GM12865 (cell line): Measurements from ENCODE around the gene TEC.
A peak's percentile ranks its signal among the peaks of the same experiment; 100 is the strongest.

Source experiments
- DNase-seq: peaks from one replicate; pipeline ENCODE4 v3.0.0; 2010; ENCODE audit warnings: low read depth
- H3K4me3 ChIP-seq: 2 replicates; pipeline ENCODE4 v1.5.1; 2011; ENCODE audit warnings: mild to moderate bottlenecking, low read depth, low read length, control low read depth
- TF ChIP-seq, protein P1 (sequence below): IDR thresholded peaks from 2 replicates; pipeline ENCODE4 v1.5.1; 2011; ENCODE audit warnings: low read length, control low read depth, low read depth, inconsistent platforms; ENCODE audit not compliant: insufficient read depth; ENCODE audit errors: missing control alignments

The TEC gene

DNA sequence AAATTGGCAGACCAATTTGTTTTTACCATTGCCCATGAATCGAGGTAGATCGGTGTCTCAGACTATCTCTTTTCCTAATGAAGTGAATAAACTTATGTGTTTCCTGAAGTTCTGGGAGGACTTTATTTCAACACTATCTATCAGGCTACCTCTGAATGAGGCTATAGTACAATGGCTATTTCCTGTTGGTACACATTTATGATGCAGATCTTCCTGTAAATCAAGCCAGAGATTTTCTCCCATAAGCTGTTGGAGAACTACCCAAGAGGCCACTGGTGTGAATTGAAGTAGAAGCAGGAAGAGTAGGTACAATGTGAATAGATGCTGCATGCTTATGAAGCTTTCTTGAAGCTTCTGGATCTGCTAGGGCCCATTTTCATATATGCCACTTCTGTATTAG is 151.6 kb downstream of the TEC start:
- TF ChIP-seq, protein P1, sequence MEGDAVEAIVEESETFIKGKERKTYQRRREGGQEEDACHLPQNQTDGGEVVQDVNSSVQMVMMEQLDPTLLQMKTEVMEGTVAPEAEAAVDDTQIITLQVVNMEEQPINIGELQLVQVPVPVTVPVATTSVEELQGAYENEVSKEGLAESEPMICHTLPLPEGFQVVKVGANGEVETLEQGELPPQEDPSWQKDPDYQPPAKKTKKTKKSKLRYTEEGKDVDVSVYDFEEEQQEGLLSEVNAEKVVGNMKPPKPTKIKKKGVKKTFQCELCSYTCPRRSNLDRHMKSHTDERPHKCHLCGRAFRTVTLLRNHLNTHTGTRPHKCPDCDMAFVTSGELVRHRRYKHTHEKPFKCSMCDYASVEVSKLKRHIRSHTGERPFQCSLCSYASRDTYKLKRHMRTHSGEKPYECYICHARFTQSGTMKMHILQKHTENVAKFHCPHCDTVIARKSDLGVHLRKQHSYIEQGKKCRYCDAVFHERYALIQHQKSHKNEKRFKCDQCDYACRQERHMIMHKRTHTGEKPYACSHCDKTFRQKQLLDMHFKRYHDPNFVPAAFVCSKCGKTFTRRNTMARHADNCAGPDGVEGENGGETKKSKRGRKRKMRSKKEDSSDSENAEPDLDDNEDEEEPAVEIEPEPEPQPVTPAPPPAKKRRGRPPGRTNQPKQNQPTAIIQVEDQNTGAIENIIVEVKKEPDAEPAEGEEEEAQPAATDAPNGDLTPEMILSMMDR, result no peak
- no peak overlapping the region for H3K4me3 ChIP-seq
- no peak for DNase-seq

DNA sequence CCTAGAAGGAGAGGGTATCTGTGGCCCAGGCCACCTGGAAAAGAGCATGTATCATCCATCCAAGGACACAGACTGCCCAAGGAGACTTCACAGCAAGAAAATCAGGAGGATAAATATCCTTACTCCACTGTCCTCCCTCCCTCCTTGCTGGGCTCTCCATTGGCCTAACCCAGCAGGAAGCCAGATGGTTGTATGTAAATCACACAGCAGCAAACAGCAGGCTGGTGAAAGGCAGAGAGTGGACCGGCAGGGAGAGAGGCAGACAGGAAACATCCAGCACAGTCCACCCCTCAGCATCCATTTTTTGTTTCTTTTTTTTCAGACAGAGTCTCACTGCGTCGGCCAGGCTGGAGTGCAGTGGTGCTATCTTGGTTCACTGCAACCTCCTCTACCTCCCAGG is 153.1 kb downstream of the TEC start:
- no peak overlapping the region for H3K4me3 ChIP-seq
- TF ChIP-seq, protein P1, result no peak
- DNase-seq, result no peak

DNA sequence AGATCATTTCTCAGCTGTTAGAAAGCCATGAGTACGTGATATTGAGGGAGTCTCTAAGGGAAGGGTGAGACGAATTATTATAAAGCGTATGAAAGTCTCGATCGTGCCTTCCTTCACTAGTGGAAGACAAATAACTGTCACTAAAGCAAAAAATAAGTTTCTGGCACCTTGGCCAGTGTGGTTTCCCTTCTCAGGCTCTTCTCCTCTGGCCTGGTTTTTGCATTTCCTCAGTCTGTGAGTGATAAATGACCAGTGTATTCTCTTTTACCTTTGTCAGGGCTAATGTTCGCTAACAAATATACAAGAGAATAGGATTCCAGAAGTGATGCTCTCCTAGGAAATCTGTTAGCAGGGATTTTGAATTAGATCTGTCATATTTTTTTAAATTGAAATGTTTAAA is 155.2 kb downstream of the TEC start:
- no peak for DNase-seq
- no peak overlapping the region for H3K4me3 ChIP-seq
- TF ChIP-seq, protein P1, result no peak

DNA sequence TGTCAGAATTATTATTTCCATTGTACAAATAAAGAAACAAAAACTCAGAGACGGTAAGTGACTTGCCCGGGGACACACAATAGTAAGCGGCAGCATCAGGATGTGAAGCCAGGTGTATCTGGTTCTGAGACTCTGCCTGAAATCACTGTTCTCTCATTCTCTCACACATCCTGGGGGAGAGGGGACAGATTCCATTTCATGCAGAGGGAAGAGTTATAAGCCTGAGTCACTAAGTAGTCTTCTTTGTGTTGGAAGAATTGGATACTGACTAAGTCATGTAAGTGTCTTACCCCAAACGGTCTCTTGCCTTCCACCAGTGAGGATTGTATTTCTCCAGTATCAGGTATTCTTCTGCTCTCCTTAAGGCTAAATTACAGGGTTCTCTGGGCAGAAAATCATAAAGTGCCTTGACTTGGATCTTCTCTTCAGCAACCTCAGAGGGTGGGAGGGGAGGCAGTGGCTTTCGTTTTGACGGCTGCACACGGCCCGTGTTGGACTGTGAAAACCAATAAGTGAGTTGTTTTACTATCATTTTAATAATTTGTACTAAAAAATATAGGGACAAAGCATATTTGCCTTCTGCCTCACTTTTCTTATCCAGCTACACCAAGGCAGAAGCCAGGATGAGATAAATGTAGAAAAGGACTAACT is 157.5 kb downstream of the TEC start:
- no peak for DNase-seq
- no peak overlapping the region for H3K4me3 ChIP-seq
- TF ChIP-seq, protein P1, result no peak

DNA sequence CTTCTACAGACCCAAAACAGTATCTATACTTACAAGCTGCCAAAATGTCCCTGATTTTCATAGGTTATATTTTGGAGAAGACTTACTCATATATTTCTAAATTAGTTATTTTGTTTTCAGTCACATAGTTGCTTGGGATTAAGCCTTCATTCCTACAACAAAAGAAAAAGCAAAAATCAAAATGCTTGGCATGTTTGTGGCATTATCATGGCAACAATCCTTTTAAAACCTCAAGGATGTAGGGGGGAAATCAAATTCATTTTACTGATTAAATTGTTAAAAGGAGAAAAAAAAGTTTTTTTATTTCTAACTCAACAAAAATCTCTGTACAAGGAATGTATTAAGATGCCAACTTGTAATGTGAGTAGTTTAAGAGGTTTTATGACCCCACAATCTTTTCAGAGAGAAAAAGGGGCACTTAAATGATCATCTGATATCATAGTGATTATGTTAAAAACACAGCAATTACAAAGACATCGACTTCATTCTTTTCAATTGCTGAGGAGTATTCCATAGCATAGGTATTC is 159.1 kb downstream of the TEC start:
- TF ChIP-seq, protein P1, result no peak

DNA sequence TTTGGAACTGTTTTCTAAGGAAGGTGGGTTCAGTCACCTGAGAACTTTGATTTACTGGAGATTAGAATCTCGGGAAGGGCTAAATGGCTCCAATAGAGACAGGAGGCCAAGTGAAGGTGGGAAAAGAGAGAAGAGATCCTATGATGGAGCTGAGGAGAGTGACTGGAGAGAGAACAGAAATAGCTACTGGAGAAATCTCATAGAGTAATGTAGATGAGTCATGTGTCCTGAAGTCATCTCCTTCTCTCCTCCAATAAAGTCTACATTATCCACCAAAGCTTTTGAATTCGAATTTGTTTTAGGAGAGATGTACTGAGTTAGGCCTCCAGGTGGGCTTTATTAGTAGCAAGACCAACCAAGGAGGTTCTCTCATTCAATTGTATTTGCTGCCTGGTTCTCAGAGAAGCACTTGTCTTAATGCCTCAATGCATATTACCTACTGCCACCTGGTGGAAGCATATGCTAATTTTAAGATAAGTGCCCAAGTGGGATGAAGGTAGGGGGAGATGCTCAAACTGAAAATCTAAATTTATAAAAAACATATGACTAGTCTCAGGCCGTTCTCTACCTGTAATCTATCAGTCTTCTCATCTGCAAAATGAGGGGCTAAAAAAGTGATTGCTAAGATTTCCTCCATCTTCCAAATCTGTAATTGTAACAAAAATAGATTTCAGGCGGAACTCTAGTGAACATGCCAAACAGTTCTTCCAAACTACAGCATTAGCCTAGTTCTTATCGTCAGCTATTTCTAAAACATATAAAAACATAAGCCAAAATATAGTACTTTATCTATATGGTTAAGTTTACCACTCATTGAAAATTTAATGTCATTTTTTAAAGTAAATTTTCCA is 160.0 kb downstream of the TEC start:
- TF ChIP-seq, protein P1, result peak; percentile 61
- H3K4me3 ChIP-seq, result no peak overlapping the region
- peak; percentile 71 for DNase-seq

More for the DNA sequence above, 159.1 kb downstream of the TEC start:
- H3K4me3 ChIP-seq, result no peak overlapping the region
- no peak for DNase-seq
